ENCODE measurements around the gene CDH13.

CDH13 gene

GRCh38 chr16:83831456-83831987 lies 1204.8 kb downstream of the CDH13 start:
- no peak for DNase-seq

- no peak for DNase-seq
Observed at GRCh38 chr16:83833921-83834320, 1207.2 kb downstream of the CDH13 start.

GRCh38 chr16:83835586-83836566 lies 1209.1 kb downstream of the CDH13 start:
- DNase-seq: no peak

GRCh38 chr16:83837566-83837965 lies 1210.8 kb downstream of the CDH13 start:
- DNase-seq: no peak

- DNase-seq: no peak
Observed at GRCh38 chr16:83838151-83838550, 1211.4 kb downstream of the CDH13 start.

GRCh38 chr16:83839561-83839960 lies 1212.8 kb downstream of the CDH13 start:
- DNase-seq: no peak

- no peak for DNase-seq
Observed at GRCh38 chr16:83840060-83840617, 1213.4 kb downstream of the CDH13 start.

- DNase-seq: no peak
Observed at GRCh38 chr16:83842291-83842690, 1215.5 kb downstream of the CDH13 start.

GRCh38 chr16:83842756-83843507 lies 1216.2 kb downstream of the CDH13 start:
- DNase-seq: no peak

GRCh38 chr16:83843657-83844056 lies 1216.9 kb downstream of the CDH13 start:
- no peak for DNase-seq

- no peak for DNase-seq
Observed at GRCh38 chr16:83845263-83845662, 1218.5 kb downstream of the CDH13 start.

- DNase-seq: no peak
Observed at GRCh38 chr16:83847371-83848225, 1220.8 kb downstream of the CDH13 start.

GRCh38 chr16:83849421-83849820 lies 1222.7 kb downstream of the CDH13 start:
- no peak for DNase-seq
